MV-4-11 (cell line): ENCODE measurements around the gene BHLHA9.

Experiments used
- DNase-seq: peaks from one replicate; lab custom pipeline; 2025; lab: John Stamatoyannopoulos, UW

BHLHA9 gene

GRCh38 chr17:1256699-1257098 lies 13.5 kb upstream of the BHLHA9 start:
- DNase-seq: no peak

- no peak for DNase-seq
Measured at GRCh38 chr17:1260086-1260769, 10.0 kb upstream of the BHLHA9 start.

- DNase-seq: no peak
Measured at GRCh38 chr17:1260770-1261161, 9.5 kb upstream of the BHLHA9 start.

GRCh38 chr17:1264196-1264595 lies 6.0 kb upstream of the BHLHA9 start:
- no peak for DNase-seq

GRCh38 chr17:1267471-1267943 lies 2.7 kb upstream of the BHLHA9 start:
- DNase-seq: no peak

DNA sequence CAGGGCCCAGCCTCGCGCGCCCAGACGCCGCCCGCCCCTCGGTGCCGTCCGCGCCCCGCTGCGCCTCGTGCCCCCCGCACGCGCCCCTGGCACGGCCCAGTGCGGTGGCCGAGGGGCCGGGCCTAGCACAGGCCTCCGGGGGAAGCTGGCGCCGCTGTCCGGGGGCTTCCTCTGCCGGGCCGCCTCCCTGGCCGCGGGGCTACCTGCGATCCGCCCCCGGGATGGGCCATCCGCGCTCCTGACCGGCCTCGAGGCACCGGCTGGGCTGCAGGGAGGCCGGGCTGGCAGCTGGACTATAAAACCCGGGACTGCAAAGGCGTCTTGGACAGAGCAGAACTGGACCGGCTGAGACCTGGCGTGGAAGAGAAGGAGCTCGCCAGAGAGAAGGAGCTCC lies 783 bp downstream of the BHLHA9 start:
- DNase-seq: no peak

GRCh38 chr17:1271441-1271840 lies 1.2 kb downstream of the BHLHA9 start:
- no peak for DNase-seq

- DNase-seq: no peak
Measured at GRCh38 chr17:1272701-1273100, 2.5 kb downstream of the BHLHA9 start.

DNA sequence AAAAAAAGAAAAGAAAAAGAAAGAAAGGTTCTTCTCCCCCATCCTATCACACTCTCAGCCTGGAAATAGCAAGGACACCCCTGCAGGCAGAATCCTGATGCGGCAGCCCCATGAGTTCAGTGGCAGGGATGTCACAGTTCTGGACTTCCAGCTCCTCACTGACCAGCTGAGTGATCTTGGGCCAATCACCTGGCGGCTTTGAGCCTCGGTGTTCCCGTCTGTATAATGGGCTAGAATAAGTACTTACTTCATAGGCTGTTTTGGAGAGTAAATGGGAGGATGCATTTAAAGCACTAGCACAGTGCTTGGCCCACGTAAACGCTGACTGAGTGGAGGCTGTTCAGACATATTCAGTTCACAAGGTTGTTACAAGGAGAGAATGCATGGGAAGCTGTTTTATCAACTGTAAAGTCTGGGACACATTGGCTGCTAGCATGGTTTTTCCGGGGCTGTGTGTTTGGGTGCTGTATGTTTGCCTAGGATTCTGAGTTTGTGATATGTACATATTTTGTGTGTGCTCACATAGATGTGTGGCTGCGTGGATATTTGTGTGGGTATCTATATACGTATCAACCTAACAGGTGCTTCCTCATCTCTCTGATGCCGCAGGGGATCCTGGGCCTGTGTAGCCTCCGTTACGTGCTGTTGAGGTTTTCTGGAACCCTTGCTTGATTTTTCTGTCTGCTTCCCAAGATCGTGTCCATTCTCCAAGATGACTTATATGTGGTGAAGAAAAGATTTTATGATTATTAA lies 3.4 kb downstream of the BHLHA9 start:
- DNase-seq: no peak

DNA sequence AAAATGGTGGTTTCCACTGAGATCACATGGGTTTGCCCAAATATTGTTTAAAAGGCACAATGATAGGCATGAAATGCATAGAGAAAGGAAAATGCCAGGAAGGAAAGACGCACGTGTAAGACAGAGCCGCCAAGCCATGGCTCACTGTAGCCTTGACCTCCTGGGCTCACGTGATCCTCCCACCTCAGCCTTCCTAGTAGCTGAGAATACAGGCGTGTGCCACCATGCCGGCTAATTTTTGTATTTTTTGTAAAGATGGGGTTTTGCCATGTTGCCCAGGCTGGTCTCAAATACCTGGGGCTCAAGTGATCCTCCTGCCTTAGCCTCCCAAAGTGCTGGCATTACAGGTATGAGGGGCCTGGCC lies 4.0 kb downstream of the BHLHA9 start:
- no peak for DNase-seq

GRCh38 chr17:1275205-1275961 lies 5.1 kb downstream of the BHLHA9 start:
- no peak for DNase-seq

DNA sequence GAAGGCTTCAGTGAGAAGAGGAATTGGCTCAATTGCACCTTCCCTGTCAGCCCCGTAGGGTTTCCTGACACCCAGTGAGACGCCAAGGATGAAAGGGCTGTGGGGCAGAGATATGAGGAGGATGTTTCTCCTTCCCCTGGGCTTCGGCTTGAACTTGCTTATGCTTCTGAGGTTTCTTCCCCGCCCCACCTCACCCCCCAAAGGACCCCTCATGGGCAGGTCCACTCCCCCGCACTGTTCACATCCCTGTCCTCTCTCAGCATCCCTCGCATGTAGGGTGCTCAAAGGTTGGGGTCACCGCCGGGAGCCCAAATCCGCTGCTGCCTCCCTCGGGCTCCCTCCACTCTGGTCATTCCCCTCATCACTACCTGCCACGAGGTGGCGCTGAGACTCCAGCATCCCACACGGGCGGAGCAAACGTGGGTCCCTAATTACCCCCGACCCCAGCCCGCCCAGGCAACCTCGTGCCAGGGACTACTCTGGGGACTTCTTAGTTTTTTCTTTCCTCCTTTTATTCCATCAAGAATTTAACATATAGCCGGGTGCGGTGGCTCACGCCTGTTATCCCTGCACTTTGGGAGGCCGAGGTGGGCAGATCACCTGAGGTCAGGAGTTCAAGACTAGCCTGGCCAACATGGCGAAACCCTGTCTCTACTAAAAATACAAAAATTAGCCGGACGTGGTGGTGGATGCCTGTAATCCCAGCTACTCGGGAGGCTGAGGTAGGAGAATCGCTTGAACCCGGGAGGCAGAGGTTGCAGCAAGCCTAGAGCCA lies 5.9 kb downstream of the BHLHA9 start:
- DNase-seq: no peak

DNA sequence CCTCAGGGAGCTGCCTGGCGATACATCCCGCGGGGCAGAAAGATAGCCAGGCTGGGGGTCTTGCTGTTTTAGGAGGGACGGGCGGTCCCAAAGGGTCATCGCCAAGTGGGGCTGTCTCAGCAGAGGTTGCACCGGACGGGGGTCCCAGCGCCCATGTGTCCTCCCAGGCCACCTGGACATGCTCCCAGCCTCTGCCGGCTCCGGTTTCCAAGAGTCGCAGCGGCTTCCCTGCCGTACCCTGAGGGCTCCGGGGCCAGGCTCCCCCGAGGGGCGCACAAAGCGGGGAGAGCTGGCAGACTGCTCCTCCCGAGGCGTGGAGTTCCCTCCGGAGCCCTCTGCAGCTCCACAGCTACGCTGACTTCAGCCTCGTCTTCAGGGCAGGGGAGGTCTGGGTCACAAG lies 10.4 kb downstream of the BHLHA9 start:
- DNase-seq: no peak

- DNase-seq: no peak
Measured at GRCh38 chr17:1286379-1287106, 16.3 kb downstream of the BHLHA9 start.

DNA sequence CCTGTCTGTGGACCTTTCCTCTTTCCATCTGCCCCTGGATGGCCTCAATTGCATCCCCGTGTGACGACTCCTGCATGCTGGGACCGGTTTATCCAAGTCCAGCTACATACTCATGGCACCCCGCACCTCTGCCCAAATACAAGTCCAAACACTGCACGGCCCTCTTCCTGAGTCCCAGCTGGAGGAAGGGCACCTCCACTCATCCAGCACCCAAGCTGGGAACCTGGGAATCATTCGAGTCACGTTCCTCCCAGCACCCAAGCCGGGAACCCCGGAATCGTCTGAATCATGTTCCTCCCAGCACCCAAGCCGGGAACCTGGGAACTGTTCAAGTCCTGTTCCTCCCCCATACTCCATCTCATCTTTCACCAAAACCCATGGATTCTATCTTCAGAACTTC lies 19.5 kb downstream of the BHLHA9 start:
- no peak for DNase-seq

DNA sequence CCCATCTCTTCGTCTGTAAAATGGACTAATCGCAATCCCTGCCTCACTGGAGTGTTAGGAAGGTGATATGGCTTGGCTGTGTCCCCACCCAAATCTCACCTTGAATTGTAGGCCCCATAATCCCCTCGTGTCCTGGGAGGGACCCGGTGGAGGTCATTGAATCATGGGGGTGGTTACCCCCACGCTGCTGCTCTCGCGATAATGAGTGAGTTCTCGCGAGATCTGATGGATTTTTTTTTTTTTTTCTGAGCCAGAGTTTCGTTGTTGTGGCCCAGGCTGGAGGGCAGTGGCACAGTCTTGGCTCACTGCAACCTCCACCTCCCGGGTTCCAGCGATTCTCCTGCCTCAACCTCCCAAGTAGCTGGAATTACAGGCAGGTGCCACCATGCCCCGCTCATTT lies 20.4 kb downstream of the BHLHA9 start:
- DNase-seq: no peak

DNA sequence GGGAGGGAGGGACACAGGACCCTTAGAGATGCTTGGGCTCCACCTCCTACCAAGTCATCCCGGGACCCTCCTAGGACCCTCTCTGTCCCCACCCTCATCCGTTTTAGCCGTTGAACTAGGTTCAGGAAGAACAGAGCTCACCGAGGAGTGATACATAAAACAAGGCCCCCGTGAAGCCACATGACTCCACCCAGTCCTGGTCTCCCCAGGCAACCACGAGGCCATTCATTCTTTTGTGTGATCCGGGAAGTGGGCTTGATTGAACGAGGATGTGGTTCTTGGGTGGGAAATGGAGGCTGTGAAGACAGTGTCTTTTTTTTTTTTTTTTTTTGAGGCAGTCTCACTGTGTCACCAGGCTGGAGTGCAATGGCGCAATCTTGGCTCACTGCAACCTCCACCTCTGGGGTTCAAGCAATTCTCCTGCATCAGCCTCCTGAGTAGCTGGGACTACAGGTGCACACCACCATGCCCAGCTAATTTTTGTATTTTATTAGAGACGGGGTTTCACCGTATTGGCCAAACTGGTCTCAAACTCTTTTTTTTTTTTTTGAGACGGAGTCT lies 24.0 kb downstream of the BHLHA9 start:
- peak; percentile 87 for DNase-seq

DNA sequence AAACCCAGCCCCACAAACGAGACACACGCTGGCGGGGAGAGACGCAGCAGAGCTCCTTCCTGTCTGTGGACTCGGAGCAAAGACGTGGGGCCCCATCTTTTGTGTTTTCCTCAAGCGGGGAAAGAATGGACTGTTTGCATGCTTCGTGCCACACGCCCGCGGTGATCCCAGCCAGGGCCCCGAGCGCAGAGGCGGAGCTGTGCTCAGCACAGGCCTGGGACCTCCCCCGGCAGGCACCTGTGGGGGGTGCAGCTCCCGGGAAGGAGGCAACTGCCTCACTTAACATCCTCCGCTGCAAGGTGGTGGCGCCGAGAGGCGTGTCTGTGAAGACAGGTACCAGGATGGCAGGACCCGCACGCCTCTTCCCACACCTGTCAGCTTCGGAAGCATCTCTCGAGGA lies 28.4 kb downstream of the BHLHA9 start:
- DNase-seq: no peak

DNA sequence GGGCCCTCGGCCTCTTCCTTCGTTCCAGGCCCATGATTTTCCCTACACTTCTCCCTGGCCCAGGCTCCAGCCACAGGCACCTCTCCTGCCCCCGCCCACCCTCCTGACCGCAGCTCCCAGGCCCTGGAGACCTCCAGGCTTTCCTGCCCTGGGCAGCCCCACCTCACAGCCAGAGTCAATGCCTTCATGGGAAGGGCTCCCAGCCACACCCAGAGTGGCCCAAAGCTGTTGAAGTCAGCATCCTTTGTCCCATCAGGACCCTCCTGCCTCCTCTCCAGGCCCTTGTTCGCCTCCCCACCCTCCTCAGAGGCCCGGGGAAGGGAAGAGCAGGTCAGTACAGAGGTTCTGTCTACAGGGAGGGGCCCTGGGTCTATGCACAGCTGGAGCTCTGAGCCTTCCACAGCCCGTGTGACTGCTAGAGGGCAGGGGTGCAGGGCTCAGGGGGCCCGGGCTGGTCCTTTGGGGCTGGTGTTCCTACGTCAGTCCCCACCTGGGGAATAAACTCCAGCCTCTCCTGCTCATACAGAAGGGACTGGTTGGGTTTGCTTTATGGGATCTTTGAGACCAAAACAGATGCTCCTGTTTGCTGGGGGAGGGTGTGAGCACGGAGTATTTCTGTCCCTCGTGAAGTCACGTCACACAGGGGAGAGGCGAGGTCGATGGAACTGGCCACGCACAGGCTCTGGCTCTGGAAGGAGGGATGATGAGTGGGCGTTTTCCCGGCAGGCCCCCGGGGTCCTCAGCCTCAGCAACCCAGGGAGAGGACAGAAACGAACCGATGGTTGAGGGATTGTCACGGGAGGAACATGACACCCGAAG lies 29.5 kb downstream of the BHLHA9 start:
- DNase-seq: no peak

DNA sequence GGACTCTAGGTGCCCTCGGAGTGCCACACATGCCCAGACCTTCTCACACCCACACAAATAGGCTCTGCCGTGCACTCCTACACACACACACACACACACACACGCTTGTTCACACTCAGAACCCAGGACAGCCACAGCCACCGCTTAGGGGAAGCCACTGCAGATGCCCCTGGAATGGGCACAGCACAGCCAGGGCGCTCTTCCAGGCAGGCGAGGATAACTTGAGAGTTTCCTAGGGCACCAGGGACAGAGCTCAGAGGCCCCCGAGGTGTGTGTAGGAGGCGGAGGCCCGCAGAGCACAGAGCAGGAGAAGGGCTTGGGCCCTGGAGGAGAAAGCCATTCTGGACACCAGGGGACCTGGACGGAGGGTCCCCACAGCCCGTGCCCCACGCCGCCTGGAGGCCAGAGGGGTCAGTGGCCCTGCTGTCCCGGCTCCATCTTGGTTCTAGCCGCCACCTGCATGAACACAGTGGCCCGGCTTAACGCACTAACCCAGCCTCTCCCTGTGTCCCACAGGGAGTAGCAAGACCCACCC lies 30.2 kb downstream of the BHLHA9 start:
- no peak for DNase-seq
